HG03378 (cell line): ENCODE data around the gene PROB1.
A peak's percentile ranks its signal among the peaks of the same experiment; 100 is the strongest.
"Not testable (repeated sequence)": the region's sequence is repeated elsewhere in the genome, so short reads cannot be mapped to it uniquely, and the experiment has no call there.

ENCODE experiments used
- ATAC-seq: cut with Tn5 transposase; IDR thresholded peaks from one replicate; pipeline ENCODE4 v1.9.1; 2021; ENCODE audit warnings: mild to moderate bottlenecking, moderate library complexity; ENCODE audit not compliant: unreplicated experiment

Gene PROB1

GRCh38 chr5:139414581-139415130, 19.8 kb upstream of the PROB1 start:
- ATAC-seq = no peak

GRCh38 chr5:139413963-139414362, 19.1 kb upstream of the PROB1 start:
- no peak for ATAC-seq

- ATAC-seq = no peak
Observed at GRCh38 chr5:139413153-139413552, 18.2 kb upstream of the PROB1 start.

- no peak for ATAC-seq
Observed at GRCh38 chr5:139410993-139411828, 16.3 kb upstream of the PROB1 start.

- ATAC-seq = no peak
Observed at GRCh38 chr5:139410121-139410992, 15.5 kb upstream of the PROB1 start.

- ATAC-seq = not testable (repeated sequence)
Observed at GRCh38 chr5:139409116-139409515, 14.2 kb upstream of the PROB1 start.

- ATAC-seq = no peak
Observed at GRCh38 chr5:139408191-139408590, 13.3 kb upstream of the PROB1 start.

GRCh38 chr5:139407517-139407916, 12.6 kb upstream of the PROB1 start:
- ATAC-seq = no peak

- no peak for ATAC-seq
Observed at GRCh38 chr5:139406963-139407362, 12.1 kb upstream of the PROB1 start.

- ATAC-seq = no peak
Observed at GRCh38 chr5:139404484-139404840, 9.6 kb upstream of the PROB1 start.

GRCh38 chr5:139403787-139404483, 9.0 kb upstream of the PROB1 start, which contains the start of gene SPATA24:
Gene SPATA24 (minus strand): TSS chr5:139404089. CDS start chr5:139404060, 29 bp downstream.
- ATAC-seq = peak; percentile 79

GRCh38 chr5:139403418-139403786, 8.5 kb upstream of the PROB1 start:
- no peak for ATAC-seq

GRCh38 chr5:139402561-139403158, 7.8 kb upstream of the PROB1 start:
- ATAC-seq = no peak

GRCh38 chr5:139401546-139401945, 6.6 kb upstream of the PROB1 start:
- no peak for ATAC-seq

GRCh38 chr5:139399501-139400121, 4.7 kb upstream of the PROB1 start:
- no peak for ATAC-seq

GRCh38 chr5:139397921-139398320, 3.0 kb upstream of the PROB1 start:
- ATAC-seq = no peak

- ATAC-seq = no peak
Observed at GRCh38 chr5:139396691-139397090, 1.8 kb upstream of the PROB1 start.

GRCh38 chr5:139395844-139396640, 1.1 kb upstream of the PROB1 start:
- ATAC-seq = no peak

GRCh38 chr5:139394123-139394653, 716 bp downstream of the PROB1 start:
- ATAC-seq = no peak
